Activated naive CD8-positive, alpha-beta T cell treated with anti-CD3 and anti-CD28 coated beads, Interleukin-2, amount 10 ng/mL, durations not matched to agents 7 days and 5 days (primary cell): ENCODE data around the gene RAD51D. TPM values are rescaled to one million over a fixed set of nuclear protein-coding genes. Genes with fewer than 3 reads are reported as not detected.
"Not testable (repeated sequence)": the region's sequence is repeated elsewhere in the genome, so short reads cannot be mapped to it uniquely, and the experiment has no call there.

Source experiments
- ATAC-seq: fragments of 150-1000 bp; cut with Tn5 transposase; one replicate; pipeline ENCODE4 v1.10.0; 2021; ENCODE audit warnings: low read depth, moderate library complexity
- POLR2A ChIA-PET: fragments of 350-600 bp; sonication (Branson Sonifier 250); formaldehyde crosslinking; loops from one replicate; lab custom pipeline; 2021; ENCODE audit warnings: antibody characterized with exemption; lab: Charles Lee
- DNase-seq: peaks from one replicate; pipeline ENCODE4 v3.0.0; 2021
- H3K27ac Mint-ChIP-seq: one replicate; pipeline ENCODE4 v1.8.0; 2022; ENCODE audit warnings: mild to moderate bottlenecking, mixed read lengths
- H3K27me3 Mint-ChIP-seq: one replicate; pipeline ENCODE4 v1.8.0; 2022; ENCODE audit warnings: mild to moderate bottlenecking, moderate library complexity, mixed read lengths
- H3K36me3 Mint-ChIP-seq: one replicate; pipeline ENCODE4 v1.8.0; 2021; ENCODE audit warnings: mild to moderate bottlenecking, mixed read lengths
- H3K4me1 Mint-ChIP-seq: one replicate; pipeline ENCODE4 v1.8.0; 2021; ENCODE audit warnings: mixed read lengths
- H3K4me3 Mint-ChIP-seq: one replicate; pipeline ENCODE4 v1.8.0; 2022; ENCODE audit warnings: mild to moderate bottlenecking, moderate library complexity, mixed read lengths
- H3K9me3 Mint-ChIP-seq: one replicate; pipeline ENCODE4 v1.8.0; 2021; ENCODE audit warnings: mixed read lengths
- total RNA-seq, 2 experiments: library from RNA; stranded (reverse); gene quantifications; one replicate each; pipeline ENCODE4 v1.2.3, GENCODE V29; 2021

RAD51D gene
- total RNA-seq, 2 experiments from 2014 or later: 27.3 to 33.8 TPM

GRCh38 chr17:35099908-35100307 is 19.8 kb downstream of the RAD51D start:
- POLR2A ChIA-PET: no interaction called here
- peaks cover 21% of the 10 kb centered on the region for H3K36me3 Mint-ChIP-seq
- ATAC-seq: no peak
- no peak overlapping the region for H3K4me3 Mint-ChIP-seq
- DNase-seq: no peak
- H3K27ac Mint-ChIP-seq: no peak overlapping the region
- H3K9me3 Mint-ChIP-seq: no peaks in the 10 kb centered on the region
- H3K4me1 Mint-ChIP-seq: peaks cover 7% of the 10 kb centered on the region
- H3K27me3 Mint-ChIP-seq: no peaks in the 10 kb centered on the region

GRCh38 chr17:35097776-35098175 is 21.9 kb downstream of the RAD51D start:
- POLR2A ChIA-PET: no interaction called here
- no peak for DNase-seq
- Mint-ChIP-seq H3K36me3 (peaks cover 15% of the 10 kb centered on the region), H3K9me3 (no peaks in the 10 kb centered on the region), H3K27ac (no peak overlapping the region), H3K27me3 (no peaks in the 10 kb centered on the region), H3K4me1 (peaks cover 7% of the 10 kb centered on the region), H3K4me3 (no peak overlapping the region)
- ATAC-seq: no peak

- no peak for ATAC-seq
- POLR2A ChIA-PET: interaction anchor here (1.7 kb wide), 1 partner anchor 115 kb away, joined by 3 read pairs; no protein-coding TSS in a partner anchor
- no peaks in the 10 kb centered on the region for H3K27me3 Mint-ChIP-seq
Measured at GRCh38 chr17:35095741-35096140, 23.9 kb downstream of the RAD51D start.

GRCh38 chr17:35094902-35095301 is 24.8 kb downstream of the RAD51D start:
- ATAC-seq (no peak), DNase-seq (no peak)
- H3K36me3 Mint-ChIP-seq: peaks cover 15% of the 10 kb centered on the region
- no peaks in the 10 kb centered on the region for H3K27me3 Mint-ChIP-seq
- no peak overlapping the region for H3K27ac Mint-ChIP-seq
- POLR2A ChIA-PET: interaction anchor here (1.7 kb wide), 1 partner anchor 114 kb away, joined by 3 read pairs; no protein-coding TSS in a partner anchor
- no peak overlapping the region for H3K4me3 Mint-ChIP-seq
- no peaks in the 10 kb centered on the region for H3K9me3 Mint-ChIP-seq
- H3K4me1 Mint-ChIP-seq: peaks cover 9% of the 10 kb centered on the region

More at GRCh38 chr17:35095741-35096140, 23.9 kb downstream of the RAD51D start:
- H3K4me3 Mint-ChIP-seq: no peak overlapping the region
- H3K36me3 Mint-ChIP-seq: peaks cover 15% of the 10 kb centered on the region
- no peak overlapping the region for H3K27ac Mint-ChIP-seq
- H3K4me1 Mint-ChIP-seq: peaks cover 7% of the 10 kb centered on the region
- H3K9me3 Mint-ChIP-seq: no peaks in the 10 kb centered on the region
- no peak for DNase-seq

GRCh38 chr17:35090707-35091106 is 29.0 kb downstream of the RAD51D start:
- H3K4me3 Mint-ChIP-seq, DNase-seq, ATAC-seq, H3K27ac Mint-ChIP-seq, H3K36me3 Mint-ChIP-seq, H3K9me3 Mint-ChIP-seq, H3K27me3 Mint-ChIP-seq: not testable (repeated sequence)
- H3K4me1 Mint-ChIP-seq: peaks cover 24% of the 10 kb centered on the region
- POLR2A ChIA-PET: interaction anchor here (2.0 to 3.0 kb wide), 2 partner anchors 28 to 108 kb away, joined by 4 to 15 read pairs; partner anchors contain the start of gene RAD51D

GRCh38 chr17:35089586-35090296 is 29.9 kb downstream of the RAD51D start:
- peak overlapping the region; percentile 83 for H3K4me3 Mint-ChIP-seq
- peak; percentile 48 for ATAC-seq
- no peak for DNase-seq
- POLR2A ChIA-PET: interaction anchor here (0.7 to 3.0 kb wide), 13 partner anchors 10 to 151 kb away, joined by 3 to 15 read pairs (median 4); partner anchors contain the start of genes CCT6B, LIG3, RAD51D and RFFL
- peaks cover 2% of the 10 kb centered on the region for H3K36me3 Mint-ChIP-seq
- peaks cover 24% of the 10 kb centered on the region for H3K4me1 Mint-ChIP-seq
- H3K9me3 Mint-ChIP-seq: no peaks in the 10 kb centered on the region
- H3K27ac Mint-ChIP-seq: peak overlapping the region; percentile 91
- no peaks in the 10 kb centered on the region for H3K27me3 Mint-ChIP-seq

GRCh38 chr17:35088881-35089585 is 30.6 kb downstream of the RAD51D start:
- peaks cover 2% of the 10 kb centered on the region for H3K36me3 Mint-ChIP-seq
- H3K4me1 Mint-ChIP-seq: peaks cover 24% of the 10 kb centered on the region
- peak overlapping the region; percentile 91 for H3K27ac Mint-ChIP-seq

GRCh38 chr17:35088356-35088880 is 31.2 kb downstream of the RAD51D start:
- Mint-ChIP-seq H3K4me1 (peaks cover 24% of the 10 kb centered on the region), H3K36me3 (peaks cover 2% of the 10 kb centered on the region), H3K27me3 (no peaks in the 10 kb centered on the region), H3K4me3 (peak overlapping the region; percentile 85), H3K27ac (peak overlapping the region; percentile 83), H3K9me3 (no peaks in the 10 kb centered on the region)
- POLR2A ChIA-PET: interaction anchor here (0.6 to 0.8 kb wide), 2 partner anchors 65 to 106 kb away, joined by 3 to 4 read pairs; no protein-coding TSS in a partner anchor
- ATAC-seq (no peak), DNase-seq (no peak)

More at GRCh38 chr17:35088881-35089585, 30.6 kb downstream of the RAD51D start:
- Mint-ChIP-seq H3K4me3 (peak overlapping the region; percentile 85), H3K27me3 (no peaks in the 10 kb centered on the region), H3K9me3 (no peaks in the 10 kb centered on the region)
- ATAC-seq (peak; percentile 85), DNase-seq (peak; percentile 98)
- POLR2A ChIA-PET: interaction anchor here (0.8 to 3.0 kb wide), 12 partner anchors 9 to 152 kb away, joined by 3 to 15 read pairs (median 4); partner anchors contain the start of genes CCT6B, LIG3, RAD51D and RFFL

- POLR2A ChIA-PET: interaction anchor here (0.6 to 1.3 kb wide), 3 partner anchors 31 to 105 kb away, joined by 3 to 4 read pairs (median 3); no protein-coding TSS in a partner anchor
- peak overlapping the region; percentile 83 for H3K27ac Mint-ChIP-seq
- DNase-seq: peak; percentile 35
- peak overlapping the region; percentile 85 for H3K4me3 Mint-ChIP-seq
- no peaks in the 10 kb centered on the region for H3K9me3 Mint-ChIP-seq
- no peak for ATAC-seq
- peaks cover 25% of the 10 kb centered on the region for H3K4me1 Mint-ChIP-seq
- H3K36me3 Mint-ChIP-seq: peaks cover 2% of the 10 kb centered on the region
- H3K27me3 Mint-ChIP-seq: no peaks in the 10 kb centered on the region
Measured at GRCh38 chr17:35087731-35088355, 31.8 kb downstream of the RAD51D start.

- H3K4me1 Mint-ChIP-seq: peaks cover 32% of the 10 kb centered on the region
- no peak overlapping the region for H3K27ac Mint-ChIP-seq
- DNase-seq (no peak), ATAC-seq (no peak)
- no peaks in the 10 kb centered on the region for H3K27me3 Mint-ChIP-seq
- H3K36me3 Mint-ChIP-seq: peaks cover 2% of the 10 kb centered on the region
- peak overlapping the region; percentile 85 for H3K4me3 Mint-ChIP-seq
- no peaks in the 10 kb centered on the region for H3K9me3 Mint-ChIP-seq
- POLR2A ChIA-PET: interaction anchor here (1.3 kb wide), 1 partner anchor 30 kb away, joined by 3 read pairs; no protein-coding TSS in a partner anchor
Measured at GRCh38 chr17:35086931-35087573, 32.6 kb downstream of the RAD51D start.

- H3K4me3 Mint-ChIP-seq: no peak overlapping the region
- H3K27ac Mint-ChIP-seq: no peak overlapping the region
- POLR2A ChIA-PET: interaction anchor here (1.1 kb wide), 1 partner anchor 40 kb away, joined by 3 read pairs; no protein-coding TSS in a partner anchor
Measured at GRCh38 chr17:35086164-35086563, 33.5 kb downstream of the RAD51D start.

GRCh38 chr17:35084987-35085386 is 34.7 kb downstream of the RAD51D start:
- POLR2A ChIA-PET: interaction anchor here (1.1 kb wide), 1 partner anchor 39 kb away, joined by 3 read pairs; no protein-coding TSS in a partner anchor
- Mint-ChIP-seq H3K27me3 (no peaks in the 10 kb centered on the region), H3K9me3 (no peaks in the 10 kb centered on the region), H3K4me1 (peaks cover 45% of the 10 kb centered on the region), H3K36me3 (peaks cover 2% of the 10 kb centered on the region), H3K4me3 (no peak overlapping the region), H3K27ac (no peak overlapping the region)
- ATAC-seq: no peak
- no peak for DNase-seq

More at GRCh38 chr17:35086164-35086563, 33.5 kb downstream of the RAD51D start:
- DNase-seq (no peak), ATAC-seq (no peak)
- Mint-ChIP-seq H3K36me3 (peaks cover 2% of the 10 kb centered on the region), H3K9me3 (no peaks in the 10 kb centered on the region), H3K4me1 (peaks cover 35% of the 10 kb centered on the region), H3K27me3 (no peaks in the 10 kb centered on the region)
